Natural killer cell (primary cell): ENCODE results near the gene KRTAP5-10. TPM values are rescaled to one million over a fixed set of nuclear protein-coding genes. Genes with fewer than 3 reads are reported as not detected.
A peak's percentile ranks its signal among the peaks of the same experiment; 100 is the strongest.
"Not testable (repeated sequence)": the region's sequence is repeated elsewhere in the genome, so short reads cannot be mapped to it uniquely, and the experiment has no call there.

ENCODE experiments used
- ATAC-seq, 3 donors: fragments of 150-1000 bp in 2 of 3; fragments of 200-7000 bp in 1 of 3; cut with Tn5 transposase; 1 replicate in 1 of 3; 2 replicates in 2 of 3; pipeline ENCODE4 v1.10.0; 2021; ENCODE audit warnings: mild to moderate bottlenecking in 2 of 3, moderate library complexity in 2 of 3
- DNase-seq, 2 donors: peaks; one replicate each; pipeline versions ENCODE4 v3.0.0 to v3.0.0-alpha.2; 2013 to 2021; ENCODE audit warnings: mixed read lengths in 1 of 2
- H3K27ac ChIP-seq: one replicate; pipeline ENCODE4 v1.5.1; 2013; ENCODE audit warnings: mild to moderate bottlenecking, low read length
- H3K27me3 ChIP-seq: one replicate; pipeline ENCODE4 v1.6.1; 2013; ENCODE audit warnings: low read length; ENCODE audit not compliant: control insufficient read depth, insufficient read depth
- H3K36me3 ChIP-seq: one replicate; pipeline ENCODE4 v1.6.1; 2013; ENCODE audit warnings: low read length; ENCODE audit not compliant: control insufficient read depth, insufficient read depth
- H3K4me1 ChIP-seq: one replicate; pipeline ENCODE4 v1.6.1; 2013; ENCODE audit warnings: low read length; ENCODE audit not compliant: control insufficient read depth, insufficient read depth
- H3K4me3 ChIP-seq: one replicate; pipeline ENCODE4 v1.5.1; 2013; ENCODE audit warnings: low read length
- H3K9me3 ChIP-seq: one replicate; pipeline ENCODE4 v1.6.1; 2013; ENCODE audit warnings: low read length; ENCODE audit not compliant: control insufficient read depth, insufficient read depth
- H3K27ac Mint-ChIP-seq, 2 donors: one replicate each; pipeline ENCODE4 v1.8.0; 2022; ENCODE audit warnings: mild to moderate bottlenecking in 2 of 2, mixed read lengths in 2 of 2, moderate library complexity in 1 of 2
- H3K27me3 Mint-ChIP-seq, 2 donors: one replicate each; pipeline ENCODE4 v1.8.0; 2022; ENCODE audit warnings: low read depth in 2 of 2, mixed read lengths in 2 of 2
- H3K36me3 Mint-ChIP-seq: one replicate; pipeline ENCODE4 v1.8.0; 2022; ENCODE audit warnings: mixed read lengths
- H3K4me1 Mint-ChIP-seq, 2 donors: one replicate each; pipeline ENCODE4 v1.8.0; 2022; ENCODE audit warnings: mixed read lengths in 2 of 2
- H3K4me3 Mint-ChIP-seq: one replicate; pipeline ENCODE4 v1.8.0; 2022; ENCODE audit warnings: mild to moderate bottlenecking, moderate library complexity, mixed read lengths
- H3K9me3 Mint-ChIP-seq, 2 donors: one replicate each; pipeline ENCODE4 v1.8.0; 2022; ENCODE audit warnings: mixed read lengths in 2 of 2
- CTCF ChIP-seq: fragments of 200-600 bp; IDR thresholded peaks from one replicate; pipeline ENCODE4 v1.8.0; 2022; ENCODE audit warnings: antibody characterized with exemption
- WGBS: methylation state at CpG from one replicate; pipeline ENCODE4 v1.1.7; 2013; ENCODE audit warnings: missing lambda C conversion rate; ENCODE audit not compliant: insufficient coverage; 5-methylcytosine and 5-hydroxymethylcytosine counted together
- intact Hi-C: fragments of 100-400 bp; cut with micrococcal nuclease; formaldehyde crosslinking; loops from one replicate; pipeline ENCODE4 v1.14.2; 2022
- total RNA-seq, 4 donors: library from RNA; stranded (reverse); fragments of 120-200 nt in 1 of 4; gene quantifications; one replicate each; pipeline versions ENCODE4 v1.2.3 to v1.2.4, GENCODE V29; 2013 to 2022

KRTAP5-10 gene
- total RNA-seq, 3 donors from 2014 or later (not counting 1 experiment from before 2014, with no cell fraction given) = not detected

GRCh38 chr11:71563406-71563805 lies 2.0 kb upstream of the KRTAP5-10 start:
- 4% methylated on average over 7 of the region's 8 CpGs for WGBS
- no peak overlapping the region for H3K27ac ChIP-seq
- H3K27me3 Mint-ChIP-seq = peaks cover 35 to 50% of the 10 kb centered on the region in 2 donors

GRCh38 chr11:71564430-71564829 lies 933 bp upstream of the KRTAP5-10 start:
- Histone ChIP-seq H3K4me3 (no peak overlapping the region), H3K9me3 (no peaks in the 10 kb centered on the region), H3K27me3 (peaks cover 2% of the 10 kb centered on the region), H3K36me3 (no peaks in the 10 kb centered on the region), H3K27ac (no peak overlapping the region), H3K4me1 (no peaks in the 10 kb centered on the region)
- Mint-ChIP-seq H3K4me3 (no peak overlapping the region), H3K9me3 (no peaks in the 10 kb centered on the region), H3K36me3 (no peaks in the 10 kb centered on the region), H3K27me3 (peaks cover 35 to 50% of the 10 kb centered on the region in 2 donors), H3K27ac (no peak overlapping the region), H3K4me1 (no peaks in the 10 kb centered on the region)
- intact Hi-C loops = no loop called here
- ATAC-seq (no peak), DNase-seq (no peak)
- WGBS = 79% methylated on average over 2 of the region's 4 CpGs
- TF ChIP-seq CTCF = no peak

More at GRCh38 chr11:71563406-71563805, 2.0 kb upstream of the KRTAP5-10 start:
- Histone ChIP-seq H3K9me3 (no peaks in the 10 kb centered on the region), H3K27me3 (peaks cover 2% of the 10 kb centered on the region), H3K36me3 (no peaks in the 10 kb centered on the region), H3K4me1 (no peaks in the 10 kb centered on the region), H3K4me3 (no peak overlapping the region)
- DNase-seq (peak in 1 of 2 donors; percentile 52), ATAC-seq (peak in 1 of 3 donors; percentile 47)
- Mint-ChIP-seq H3K27ac (no peak overlapping the region), H3K4me3 (no peak overlapping the region), H3K36me3 (no peaks in the 10 kb centered on the region), H3K4me1 (no peaks in the 10 kb centered on the region), H3K9me3 (no peaks in the 10 kb centered on the region)
- TF ChIP-seq CTCF = no peak
- intact Hi-C loops = no loop called here

GRCh38 chr11:71566081-71566620 lies 788 bp downstream of the KRTAP5-10 start:
- no peak for TF ChIP-seq CTCF
- Mint-ChIP-seq H3K27ac (no peak overlapping the region), H3K4me3 (no peak overlapping the region), H3K4me1 (no peaks in the 10 kb centered on the region), H3K27me3 (peaks cover 36 to 45% of the 10 kb centered on the region in 2 donors), H3K36me3 (no peaks in the 10 kb centered on the region), H3K9me3 (no peaks in the 10 kb centered on the region)
- 73% methylated on average over 10 of the region's 10 CpGs for WGBS
- Histone ChIP-seq H3K27me3 (peaks cover 2% of the 10 kb centered on the region), H3K4me1 (no peaks in the 10 kb centered on the region), H3K9me3 (no peaks in the 10 kb centered on the region), H3K36me3 (no peaks in the 10 kb centered on the region), H3K27ac (no peak overlapping the region), H3K4me3 (no peak overlapping the region)
- intact Hi-C loops = no loop called here
- DNase-seq (no peak), ATAC-seq (no peak)

- peaks cover 30 to 39% of the 10 kb centered on the region in 2 donors for H3K27me3 Mint-ChIP-seq
- H3K27me3 ChIP-seq, H3K4me3 Mint-ChIP-seq, H3K4me1 ChIP-seq, H3K9me3 Mint-ChIP-seq, H3K36me3 ChIP-seq, ATAC-seq, H3K4me3 ChIP-seq, H3K27ac Mint-ChIP-seq, H3K36me3 Mint-ChIP-seq, intact Hi-C loops, H3K27ac ChIP-seq, H3K4me1 Mint-ChIP-seq, H3K9me3 ChIP-seq, DNase-seq: not testable (repeated sequence)
- WGBS = 78% methylated on average over 12 of the region's 21 CpGs
Observed at GRCh38 chr11:71566626-71567599, 1.6 kb downstream of the KRTAP5-10 start.

GRCh38 chr11:71567633-71568032 lies 2.3 kb downstream of the KRTAP5-10 start:
- H3K27ac ChIP-seq, H3K27me3 ChIP-seq, H3K4me1 Mint-ChIP-seq, H3K9me3 Mint-ChIP-seq, H3K36me3 Mint-ChIP-seq, H3K4me3 Mint-ChIP-seq, DNase-seq, H3K4me3 ChIP-seq, H3K36me3 ChIP-seq, H3K4me1 ChIP-seq, H3K27ac Mint-ChIP-seq, intact Hi-C loops, ATAC-seq, H3K9me3 ChIP-seq: not testable (repeated sequence)
- peaks cover 27 to 33% of the 10 kb centered on the region in 2 donors for H3K27me3 Mint-ChIP-seq
- 61% methylated on average over 8 of the region's 8 CpGs for WGBS
